AG04450 (cell line): ENCODE results near the gene UCKL1. TPM values are rescaled to one million over a fixed set of nuclear protein-coding genes. Genes with fewer than 3 reads are reported as not detected.

Source experiments
- CTCF ChIA-PET: fragments of 300-600, 350-600 bp; formaldehyde crosslinking; extraction: SDS; loops from one replicate; lab custom pipeline; 2022; ENCODE audit warnings: antibody characterized with exemption, inconsistent platforms; lab: Charles Lee
- POLR2A ChIA-PET: fragments of 350-600 bp; formaldehyde crosslinking; extraction: SDS; loops from one replicate; lab custom pipeline; 2021; ENCODE audit warnings: antibody characterized with exemption, inconsistent platforms; lab: Yijun Ruan, JAX
- DNase-seq: peaks from one replicate; pipeline ENCODE4 v3.0.0-alpha.2; 2011; ENCODE audit warnings: low read depth, low spot score
- H3K27ac ChIP-seq: one replicate; pipeline ENCODE4 v1.5.1; 2012; ENCODE audit warnings: low read depth, low read length, control low read depth
- H3K27me3 ChIP-seq: one replicate; pipeline ENCODE4 v1.6.0; 2012; ENCODE audit warnings: low read length; ENCODE audit not compliant: control insufficient read depth, insufficient read depth
- H3K4me3 ChIP-seq: 2 replicates; pipeline ENCODE4 v1.5.1; 2011; ENCODE audit warnings: mild to moderate bottlenecking, low read depth, low read length, control low read depth
- H3K9me3 ChIP-seq: 2 replicates; pipeline ENCODE4 v1.5.1; 2012; ENCODE audit warnings: low read length; ENCODE audit not compliant: control insufficient read depth, insufficient read depth
- polyA plus RNA-seq: library from polyadenylated mRNA; depleted of rRNA; stranded (reverse); fragments of >200 nt; gene quantifications from 2 replicates; pipeline ENCODE4 v1.2.3, GENCODE V29; 2011
- TF ChIP-seq, protein P1 (sequence below): IDR thresholded peaks from 2 replicates; pipeline ENCODE4 v1.5.1; 2011; ENCODE audit warnings: low read depth, low read length, control low read depth, inconsistent platforms

The UCKL1 gene
- polyA plus RNA-seq, 1 experiment: 18.0 TPM

DNA sequence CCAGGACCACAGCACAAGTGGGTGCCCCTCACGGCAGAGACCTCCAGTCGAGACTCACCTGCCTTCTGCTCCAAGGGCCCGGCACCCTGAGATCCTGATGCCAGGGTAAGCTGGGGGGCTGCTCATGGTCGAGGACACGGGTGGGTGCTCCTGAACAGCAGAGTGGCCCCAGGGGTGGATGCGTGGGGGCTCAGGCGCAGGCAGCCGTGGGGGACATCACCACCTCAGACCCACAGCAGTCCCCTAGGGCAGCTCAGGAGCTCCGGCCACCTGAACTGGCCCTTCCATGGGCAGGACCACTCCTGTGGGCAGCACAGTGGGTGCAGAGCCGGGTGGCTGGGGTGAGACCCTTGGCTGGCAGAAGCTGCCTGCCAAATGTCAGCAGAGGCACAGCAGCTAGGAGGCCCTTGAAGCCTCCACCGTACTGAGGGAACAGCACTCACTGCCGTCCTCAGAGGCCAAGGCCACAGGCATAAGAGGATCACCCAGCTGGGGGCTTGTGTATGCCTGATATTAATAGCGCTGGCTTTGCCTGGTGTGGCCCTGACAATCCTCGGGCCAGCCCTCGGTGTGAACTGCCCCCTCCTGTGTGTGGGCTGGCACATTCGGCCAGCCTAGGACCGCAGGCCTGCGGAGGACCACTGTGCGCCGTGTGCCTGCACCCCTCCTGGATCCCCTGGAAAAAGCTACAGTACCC is 5.4 kb downstream of the UCKL1 start:
- DNase-seq: no peak
- CTCF ChIA-PET: no interaction called here
- Histone ChIP-seq H3K27ac (no peak overlapping the region), H3K4me3 (no peak overlapping the region), H3K27me3 (no peaks in the 10 kb centered on the region), H3K9me3 (peaks cover 10% of the 10 kb centered on the region; the same call in 1 of the 2 replicates)
- POLR2A ChIA-PET: no interaction called here
- TF ChIP-seq, protein P1, sequence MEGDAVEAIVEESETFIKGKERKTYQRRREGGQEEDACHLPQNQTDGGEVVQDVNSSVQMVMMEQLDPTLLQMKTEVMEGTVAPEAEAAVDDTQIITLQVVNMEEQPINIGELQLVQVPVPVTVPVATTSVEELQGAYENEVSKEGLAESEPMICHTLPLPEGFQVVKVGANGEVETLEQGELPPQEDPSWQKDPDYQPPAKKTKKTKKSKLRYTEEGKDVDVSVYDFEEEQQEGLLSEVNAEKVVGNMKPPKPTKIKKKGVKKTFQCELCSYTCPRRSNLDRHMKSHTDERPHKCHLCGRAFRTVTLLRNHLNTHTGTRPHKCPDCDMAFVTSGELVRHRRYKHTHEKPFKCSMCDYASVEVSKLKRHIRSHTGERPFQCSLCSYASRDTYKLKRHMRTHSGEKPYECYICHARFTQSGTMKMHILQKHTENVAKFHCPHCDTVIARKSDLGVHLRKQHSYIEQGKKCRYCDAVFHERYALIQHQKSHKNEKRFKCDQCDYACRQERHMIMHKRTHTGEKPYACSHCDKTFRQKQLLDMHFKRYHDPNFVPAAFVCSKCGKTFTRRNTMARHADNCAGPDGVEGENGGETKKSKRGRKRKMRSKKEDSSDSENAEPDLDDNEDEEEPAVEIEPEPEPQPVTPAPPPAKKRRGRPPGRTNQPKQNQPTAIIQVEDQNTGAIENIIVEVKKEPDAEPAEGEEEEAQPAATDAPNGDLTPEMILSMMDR: no peak

DNA sequence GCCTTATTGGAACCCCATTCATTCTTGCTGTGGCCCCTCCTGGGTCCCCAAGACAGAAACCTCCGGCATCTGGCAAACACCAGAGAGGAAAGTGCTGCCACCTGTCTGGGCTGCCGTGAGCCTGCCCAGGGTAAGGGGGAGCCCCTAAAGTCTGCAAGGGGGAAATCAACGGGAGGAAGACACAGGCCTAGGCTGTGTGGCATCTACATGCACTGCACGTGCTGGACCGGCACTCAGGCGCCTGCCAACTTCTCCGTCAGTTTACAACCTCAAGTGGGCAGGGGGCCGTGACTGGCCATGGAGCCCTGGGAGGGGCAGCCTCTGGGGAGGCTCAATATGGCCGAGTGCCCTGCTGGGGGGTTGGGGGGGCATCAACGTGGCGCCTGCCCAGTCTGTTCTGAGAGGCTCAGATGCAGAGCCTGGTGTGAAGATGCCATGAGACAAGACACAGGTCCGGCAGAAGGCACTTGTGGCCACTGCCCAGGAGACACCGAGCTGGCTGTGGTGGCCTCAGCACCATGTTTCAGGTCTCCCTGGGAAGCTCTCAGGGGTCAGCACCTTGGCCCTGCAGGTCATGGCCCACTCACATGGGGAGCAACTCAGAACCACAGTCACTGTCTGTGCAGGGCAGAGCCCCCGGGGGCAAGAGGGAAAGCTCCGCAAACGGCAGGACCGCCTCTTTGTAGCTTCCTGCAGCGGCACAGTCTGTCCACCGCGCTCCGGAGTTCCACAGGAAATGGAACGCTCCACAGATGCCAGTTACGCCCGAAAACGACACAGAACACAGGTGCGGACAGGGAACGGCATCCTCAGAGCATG is 8.4 kb downstream of the UCKL1 start:
- POLR2A ChIA-PET: no interaction called here

DNA sequence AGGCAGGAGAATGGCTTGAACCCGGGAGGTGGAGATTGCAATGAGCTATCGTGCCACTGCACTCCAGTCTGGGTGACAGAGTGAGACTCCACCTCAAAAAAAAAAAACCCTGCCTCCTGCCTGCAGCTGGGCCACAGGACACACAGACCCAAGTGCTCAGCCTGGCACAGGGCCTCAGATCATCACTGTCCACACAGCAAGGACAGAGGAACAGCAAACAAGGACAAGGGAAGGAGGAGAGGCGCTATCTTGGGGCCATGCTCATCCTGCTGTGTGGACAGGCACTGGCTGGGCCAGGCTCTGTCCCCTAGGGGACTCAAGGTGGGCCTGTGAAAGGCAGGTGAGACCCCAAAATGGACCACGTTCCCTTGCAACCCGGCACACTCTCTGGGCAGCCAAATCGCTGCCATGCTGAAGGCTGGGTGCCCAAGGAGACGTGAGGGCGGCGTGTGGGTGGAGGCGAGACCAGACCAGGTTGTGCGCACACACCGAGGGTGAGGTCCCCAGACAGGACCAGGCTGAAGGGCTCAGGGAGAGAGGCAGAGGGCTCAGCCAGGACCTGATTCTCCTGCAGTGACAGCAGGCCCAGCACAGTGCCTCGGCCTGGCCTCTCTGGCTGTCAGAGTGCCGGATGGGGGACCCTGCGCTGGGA is 9.1 kb downstream of the UCKL1 start:
- TF ChIP-seq, protein P1: no peak
- H3K27ac ChIP-seq: no peak overlapping the region
- no peak overlapping the region for H3K4me3 ChIP-seq
- CTCF ChIA-PET: no interaction called here
- no peaks in the 10 kb centered on the region for H3K27me3 ChIP-seq
- POLR2A ChIA-PET: no interaction called here
- peaks cover 10% of the 10 kb centered on the region; the same call in 1 of the 2 replicates for H3K9me3 ChIP-seq
- no peak for DNase-seq

More for the DNA sequence above, 8.4 kb downstream of the UCKL1 start:
- no peak overlapping the region for H3K4me3 ChIP-seq
- CTCF ChIA-PET: no interaction called here
- no peaks in the 10 kb centered on the region for H3K27me3 ChIP-seq
- no peak for DNase-seq
- no peak overlapping the region for H3K27ac ChIP-seq
- TF ChIP-seq, protein P1: no peak
- peaks cover 10% of the 10 kb centered on the region; the same call in 1 of the 2 replicates for H3K9me3 ChIP-seq

DNA sequence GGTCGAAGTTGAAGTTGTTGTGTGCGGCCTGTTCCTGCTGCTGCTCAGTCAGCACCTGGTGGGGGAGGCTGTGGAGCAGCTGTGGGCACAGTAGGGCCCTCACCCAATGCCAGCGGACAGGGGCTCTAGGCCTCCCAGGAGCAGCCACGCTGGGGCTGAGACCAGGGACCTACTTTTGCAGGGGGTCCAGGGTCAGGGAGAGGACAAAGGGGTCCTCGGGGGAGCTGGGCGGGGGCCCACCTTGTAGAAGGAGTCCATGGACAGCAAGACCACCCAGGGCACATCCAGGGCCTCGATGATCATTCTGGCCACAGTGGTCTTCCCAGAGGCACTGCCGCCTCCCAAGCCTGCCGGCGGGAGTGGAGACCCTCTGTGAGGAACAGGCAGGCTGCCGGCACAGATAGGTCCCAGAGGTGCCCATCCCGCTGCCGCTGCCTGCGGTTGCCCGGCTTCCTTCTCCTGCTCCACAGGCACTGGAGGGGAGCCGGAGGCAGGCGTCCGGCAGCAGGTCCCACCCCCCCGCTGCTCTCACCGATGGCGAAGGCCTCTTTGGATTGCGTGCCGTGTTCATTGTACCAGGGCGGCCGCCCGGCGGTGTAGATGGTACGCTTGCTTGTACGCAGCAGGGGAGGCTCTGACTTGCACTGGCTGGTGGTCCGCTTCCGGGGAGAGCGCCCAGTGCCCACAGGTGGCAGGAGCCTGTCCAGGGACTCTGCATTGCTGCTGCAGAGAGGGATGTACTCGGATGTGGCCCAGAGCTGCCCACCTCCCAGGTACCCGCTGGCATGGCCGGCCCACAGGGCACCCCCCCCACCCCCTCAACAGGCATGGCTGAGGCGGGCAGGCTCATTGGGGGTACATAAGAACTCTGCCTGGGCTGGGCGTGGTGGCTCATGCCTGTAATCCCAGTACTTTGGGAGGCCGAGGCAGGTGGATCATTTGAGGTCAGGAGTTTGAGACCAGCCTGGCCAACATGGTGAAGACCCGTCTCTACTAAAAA is 10.0 kb downstream of the UCKL1 start:
- Histone ChIP-seq H3K9me3 (peaks cover 15% of the 10 kb centered on the region; the same call in 1 of the 2 replicates), H3K27ac (no peak overlapping the region), H3K27me3 (no peaks in the 10 kb centered on the region), H3K4me3 (no peak overlapping the region)
- no peak for DNase-seq
- ChIA-PET POLR2A (no interaction called here), CTCF (no interaction called here)
- TF ChIP-seq, protein P1: no peak
